ENCODE results near the gene SFMBT1.
A peak's percentile ranks its signal among the peaks of the same experiment; 100 is the strongest.

The SFMBT1 gene

GRCh38 chr3:52893723-52894122 lies 152.2 kb downstream of the SFMBT1 start:
- TF ChIP-seq CTCF (IDR thresholded peaks at IDR 0.05; ENCODE audit: extremely low read depth, insufficient read depth, missing control alignments), result no peak
- in situ Hi-C loops (cut with MboI; ENCODE audit: low pct_unique_long_range_greater_than_20kb, low sequenced_read_pairs, unreplicated experiment), result no loop called here
- no peak for DNase-seq (ENCODE audit: low spot score)

GRCh38 chr3:52892625-52893311 lies 153.1 kb downstream of the SFMBT1 start:
- no peak for TF ChIP-seq CTCF (IDR thresholded peaks at IDR 0.05; ENCODE audit: extremely low read depth, insufficient read depth, missing control alignments)
- peak; percentile 60 for DNase-seq (ENCODE audit: low spot score)
- in situ Hi-C loops (cut with MboI; ENCODE audit: low pct_unique_long_range_greater_than_20kb, low sequenced_read_pairs, unreplicated experiment), result no loop called here

DNA sequence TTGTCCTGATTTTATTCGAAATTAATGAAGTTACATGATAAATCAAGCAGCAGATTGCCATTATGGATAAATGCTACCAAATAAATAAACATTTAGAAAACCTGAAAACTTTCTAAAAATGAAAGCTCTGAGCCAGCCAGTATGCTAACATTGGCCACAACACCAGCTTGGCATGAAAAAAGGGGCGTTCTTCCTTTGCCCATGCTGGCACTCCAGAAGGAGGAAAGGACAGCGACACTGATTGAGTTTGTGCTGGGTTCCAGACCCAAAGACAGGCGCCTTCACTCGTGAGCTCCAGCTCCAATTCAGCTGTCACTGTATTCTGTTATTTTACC lies 153.6 kb downstream of the SFMBT1 start:
- no peak for TF ChIP-seq CTCF (IDR thresholded peaks at IDR 0.05; ENCODE audit: extremely low read depth, insufficient read depth, missing control alignments)
- in situ Hi-C loops (cut with MboI; ENCODE audit: low pct_unique_long_range_greater_than_20kb, low sequenced_read_pairs, unreplicated experiment), result no loop called here
- no peak for DNase-seq (ENCODE audit: low spot score)

- in situ Hi-C loops (cut with MboI; ENCODE audit: low pct_unique_long_range_greater_than_20kb, low sequenced_read_pairs, unreplicated experiment), result no loop called here
- DNase-seq (ENCODE audit: low spot score), result no peak
- no peak for TF ChIP-seq CTCF (IDR thresholded peaks at IDR 0.05; ENCODE audit: extremely low read depth, insufficient read depth, missing control alignments)
Measured at GRCh38 chr3:52891615-52892081, 154.2 kb downstream of the SFMBT1 start.

- in situ Hi-C loops (cut with MboI; ENCODE audit: low pct_unique_long_range_greater_than_20kb, low sequenced_read_pairs, unreplicated experiment), result no loop called here
Measured at GRCh38 chr3:52891164-52891563, 154.7 kb downstream of the SFMBT1 start.

DNA sequence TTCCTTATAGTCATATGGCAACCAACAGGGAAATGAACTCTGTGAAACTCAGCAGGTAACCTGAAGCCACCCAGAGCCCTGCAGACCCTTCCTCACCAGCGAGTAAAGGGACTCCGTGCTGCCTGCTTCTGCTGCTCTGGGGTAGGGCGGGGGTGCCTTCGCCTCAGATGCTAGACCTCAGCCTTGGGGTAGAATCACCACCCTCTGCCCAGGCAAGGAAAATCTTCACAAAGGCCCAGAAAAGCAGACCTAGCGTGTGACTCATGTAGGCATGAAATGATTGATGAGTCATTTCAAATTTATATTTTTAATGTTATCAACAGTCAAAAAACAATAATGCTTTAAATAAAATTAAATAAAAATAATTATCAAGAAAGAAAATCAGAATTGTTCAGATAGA lies 155.1 kb downstream of the SFMBT1 start:
- DNase-seq (ENCODE audit: low spot score), result no peak
- no peak for TF ChIP-seq CTCF (IDR thresholded peaks at IDR 0.05; ENCODE audit: extremely low read depth, insufficient read depth, missing control alignments)
- in situ Hi-C loops (cut with MboI; ENCODE audit: low pct_unique_long_range_greater_than_20kb, low sequenced_read_pairs, unreplicated experiment), result no loop called here

More at GRCh38 chr3:52891164-52891563, 154.7 kb downstream of the SFMBT1 start:
- no peak for TF ChIP-seq CTCF (IDR thresholded peaks at IDR 0.05; ENCODE audit: extremely low read depth, insufficient read depth, missing control alignments)
- no peak for DNase-seq (ENCODE audit: low spot score)
